GM08714 (cell line): ENCODE data around the gene CNP.
A peak's percentile ranks its signal among the peaks of the same experiment; 100 is the strongest.

Experiments
- H3K4me3 ChIP-seq: fragments of 200-500 bp; sonication (Bioruptor generic); 2 replicates; pipeline ENCODE4 v1.5.1; 2014; ENCODE audit warnings: mild to moderate bottlenecking, low read length, inconsistent platforms
- ZNF274 ChIP-seq: IDR thresholded peaks from 2 replicates; pipeline ENCODE4 v1.6.1; 2012; ENCODE audit warnings: mild to moderate bottlenecking, low read depth, low read length

The CNP gene

DNA sequence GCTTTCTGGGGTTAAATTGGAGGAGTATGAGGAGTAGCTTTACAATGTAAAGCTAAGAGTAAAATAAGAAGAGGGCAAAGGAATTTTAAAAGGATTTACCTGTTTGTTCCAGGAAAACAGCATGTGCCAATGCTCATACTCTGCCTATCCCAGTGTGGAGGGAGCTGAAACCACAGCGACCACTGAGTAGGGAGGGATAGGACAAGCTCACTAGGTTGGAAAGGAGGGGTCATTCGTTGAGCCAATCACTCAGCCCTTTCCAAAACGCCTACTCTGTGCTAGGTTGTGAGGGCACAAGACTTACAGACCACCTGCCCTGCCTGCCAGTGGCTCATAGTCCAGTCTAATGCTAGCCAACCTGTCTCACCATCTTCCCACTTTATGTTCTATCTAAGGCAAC, 51.7 kb downstream of the CNP start:
- no peak for TF ChIP-seq ZNF274
- peak overlapping the region; percentile 95 for H3K4me3 ChIP-seq

DNA sequence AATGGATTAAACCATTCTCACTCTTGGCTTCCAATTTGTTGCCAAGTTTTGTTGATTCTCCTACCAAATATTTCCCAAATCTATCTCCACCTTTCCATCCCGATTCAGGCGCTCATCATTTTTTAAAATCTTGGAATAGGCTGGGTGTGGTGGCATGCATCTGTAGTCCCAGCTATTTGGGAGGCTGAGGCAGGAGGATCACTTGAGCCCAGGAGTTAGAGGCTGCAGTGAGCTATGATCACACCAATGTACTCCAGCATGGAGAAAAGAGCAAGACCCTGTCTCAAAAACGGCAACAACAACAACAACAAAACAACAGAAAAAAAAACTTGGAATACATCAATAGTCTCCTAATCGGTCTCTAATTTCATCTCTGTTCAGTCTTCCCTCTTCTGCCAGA, 52.4 kb downstream of the CNP start:
- no peak overlapping the region for H3K4me3 ChIP-seq

DNA sequence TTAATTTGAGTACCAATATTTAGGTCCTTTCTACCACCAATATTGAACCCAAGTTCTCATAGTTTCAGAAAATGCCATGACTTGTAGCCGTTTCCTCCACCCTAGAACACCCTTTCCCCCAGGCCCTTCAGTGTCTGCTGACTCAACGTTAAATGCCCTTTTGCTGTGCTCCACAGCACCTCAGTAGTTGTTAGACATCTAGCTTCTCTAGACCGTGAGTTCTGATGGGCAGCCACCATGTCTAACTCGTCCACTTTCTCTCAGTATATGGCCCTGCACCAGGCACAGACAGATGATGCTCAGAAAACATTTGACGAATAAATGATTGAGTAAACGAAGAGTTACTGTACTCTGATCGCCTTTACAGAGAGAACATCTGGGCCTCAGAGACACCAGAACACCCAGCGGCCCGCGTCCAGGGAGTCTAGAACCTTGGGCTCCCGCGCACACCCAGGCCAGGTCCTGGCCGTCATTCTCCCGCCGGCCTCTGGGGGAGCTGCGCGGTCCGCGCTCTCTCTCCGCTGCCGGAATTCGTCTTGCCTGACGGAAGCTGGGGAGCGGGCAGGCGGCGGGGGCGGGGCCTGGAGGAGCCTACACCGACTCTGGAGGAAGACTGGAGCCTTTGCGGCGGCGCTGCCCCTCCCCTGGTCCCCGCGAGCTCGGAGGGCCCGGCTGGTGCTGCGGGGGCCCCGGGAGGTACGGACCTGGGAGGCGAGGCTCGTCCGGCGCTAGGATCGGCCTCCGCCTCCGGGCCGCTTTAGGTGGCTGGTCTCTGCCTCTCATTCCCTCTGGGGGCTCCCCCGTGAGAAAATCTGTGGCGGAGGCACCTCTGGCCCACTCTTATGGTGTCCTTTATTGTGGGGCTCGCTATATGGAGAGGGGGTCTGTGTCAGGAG, 53.2 kb downstream of the CNP start, which contains the start of gene NKIRAS2:
NKIRAS2 (plus strand) TSS at position 582 of the 896 bp plus-strand sequence. CDS start 1,488 bp downstream, outside the sequence.
- no peak for TF ChIP-seq ZNF274
- H3K4me3 ChIP-seq, result peak within 1 kb of the TSS; percentile 99

More for the DNA sequence above, 52.4 kb downstream of the CNP start:
- no peak for TF ChIP-seq ZNF274

DNA sequence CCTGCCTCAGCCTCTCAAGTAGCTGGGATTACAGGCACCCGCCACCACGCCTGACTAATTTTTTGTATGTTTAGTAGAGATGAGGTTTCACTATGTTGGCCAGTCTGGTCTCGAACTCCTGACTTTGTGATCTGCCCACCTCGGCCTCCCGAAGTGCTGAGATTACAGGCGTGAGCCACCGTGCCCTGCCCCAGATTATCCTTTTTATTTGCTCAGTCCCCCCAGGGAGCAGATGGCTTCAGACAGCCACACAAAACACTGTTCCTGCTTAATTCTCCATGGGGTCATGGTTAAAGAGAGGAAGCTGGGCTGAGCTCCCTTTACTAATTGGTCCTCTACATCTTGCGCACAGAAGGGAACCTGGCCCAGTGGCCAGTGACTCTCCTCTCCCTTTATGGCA, 54.2 kb downstream of the CNP start:
- peak overlapping the region; percentile 99 for H3K4me3 ChIP-seq

DNA sequence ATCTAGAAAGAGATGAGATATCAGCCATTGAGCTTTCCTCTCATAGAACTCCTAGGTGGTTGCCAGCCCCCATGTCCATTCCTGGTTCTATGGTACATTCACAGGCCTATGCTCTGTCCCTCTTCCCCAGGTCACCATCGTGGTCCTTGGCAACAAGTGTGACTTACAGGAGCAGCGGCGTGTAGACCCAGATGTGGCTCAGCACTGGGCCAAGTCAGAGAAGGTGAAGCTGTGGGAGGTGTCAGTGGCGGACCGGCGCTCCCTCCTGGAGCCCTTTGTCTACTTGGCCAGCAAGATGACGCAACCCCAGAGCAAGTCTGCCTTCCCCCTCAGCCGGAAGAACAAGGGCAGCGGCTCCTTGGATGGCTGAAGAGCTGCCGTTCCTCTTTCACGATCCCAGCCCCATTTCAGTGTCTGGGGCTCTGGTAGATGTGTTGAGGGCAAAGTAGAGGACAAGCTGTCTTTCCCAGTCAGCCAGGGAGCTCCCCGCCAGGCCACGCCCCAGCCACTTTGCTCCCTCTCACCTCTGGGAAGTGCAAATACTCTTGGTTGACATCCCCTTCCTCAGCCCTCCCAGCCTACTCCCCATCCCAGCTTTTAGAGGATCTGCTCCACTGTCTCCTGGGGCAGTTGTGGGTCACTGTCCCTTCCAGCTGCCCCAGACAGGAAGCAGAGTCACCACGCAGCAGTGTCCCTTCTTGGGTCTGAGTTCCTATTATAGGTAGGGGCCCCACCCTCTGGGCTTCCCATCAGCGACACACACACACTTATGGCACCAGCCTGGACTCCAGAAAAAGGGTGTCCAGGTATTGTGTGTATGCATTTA, 57.1 kb downstream of the CNP start:
- H3K4me3 ChIP-seq, result no peak overlapping the region
- no peak for TF ChIP-seq ZNF274

DNA sequence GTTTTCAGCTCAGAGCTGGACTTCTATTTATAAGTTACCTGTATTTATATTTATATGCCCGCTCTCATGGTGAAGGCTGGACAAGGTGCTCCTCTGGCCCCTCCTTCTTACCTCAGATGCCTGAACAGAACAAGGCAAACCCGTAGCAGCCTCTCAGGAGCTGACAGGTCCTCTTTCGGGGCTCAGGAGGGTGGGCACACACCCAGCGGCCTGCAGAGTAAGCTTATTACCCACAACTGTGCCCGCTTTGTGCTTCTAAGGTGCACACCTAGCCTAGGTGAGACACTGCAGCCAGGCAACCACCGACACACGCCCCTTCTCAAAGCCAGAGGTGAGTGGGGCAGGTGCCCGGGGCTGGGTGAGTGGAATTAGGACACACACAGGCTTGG, 58.6 kb downstream of the CNP start:
- TF ChIP-seq ZNF274, result no peak
- no peak overlapping the region for H3K4me3 ChIP-seq

DNA sequence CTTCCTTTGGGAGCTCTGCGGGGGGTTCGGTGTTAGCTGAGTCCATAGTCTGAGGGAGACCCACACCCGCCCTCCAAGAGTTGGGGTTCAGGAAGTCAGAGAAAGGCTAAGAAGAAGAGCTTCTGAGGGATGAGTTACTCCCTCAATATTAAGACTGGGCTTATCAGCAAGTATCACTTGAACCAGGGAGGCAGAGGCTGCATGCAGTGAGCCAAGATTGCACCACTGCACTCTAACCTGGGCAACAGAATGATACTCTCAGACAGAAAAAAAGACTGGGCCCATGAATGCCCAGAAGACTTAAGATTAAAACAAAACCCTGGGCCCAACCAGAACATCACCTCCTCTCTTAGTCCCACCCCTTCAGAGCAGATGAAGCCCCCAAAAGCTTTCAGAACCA, 59.3 kb downstream of the CNP start:
- TF ChIP-seq ZNF274, result no peak
- H3K4me3 ChIP-seq, result no peak overlapping the region

DNA sequence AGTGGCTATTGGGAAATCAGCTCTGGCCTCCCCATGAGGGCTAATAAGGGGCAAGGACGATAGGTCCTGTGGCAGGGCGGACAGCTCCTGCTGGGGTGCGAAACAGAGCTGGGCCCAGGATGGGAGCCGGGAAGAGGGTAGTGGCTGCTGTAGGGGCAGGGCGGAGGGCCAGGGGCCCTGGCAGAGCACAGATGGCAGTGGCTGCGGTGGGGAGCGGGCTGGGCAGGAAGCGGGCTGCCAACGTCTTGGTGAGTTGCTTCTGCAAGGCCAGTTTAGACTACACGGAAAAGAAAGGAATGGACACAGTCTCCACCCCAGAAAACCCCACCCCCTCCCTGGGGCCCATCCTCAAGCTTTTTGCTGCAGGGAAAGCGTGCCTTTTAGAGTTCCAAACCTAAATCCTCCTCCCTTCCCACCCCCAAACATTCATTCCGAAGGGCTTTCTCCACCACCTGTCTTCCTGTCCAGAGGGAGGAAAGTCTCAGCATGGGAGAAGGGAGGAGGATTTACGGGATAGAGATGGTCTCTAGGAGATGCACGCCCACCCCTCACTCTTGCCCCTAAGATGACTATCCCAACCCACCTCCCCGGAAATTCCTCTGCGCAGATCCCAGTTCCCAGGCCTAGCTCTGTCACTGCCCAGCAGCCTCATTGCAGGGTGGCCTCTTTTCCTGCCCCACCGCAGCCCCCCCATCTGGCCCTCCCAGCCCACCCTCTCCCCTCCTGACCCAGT, 60.4 kb downstream of the CNP start:
- TF ChIP-seq ZNF274, result no peak
- H3K4me3 ChIP-seq, result no peak overlapping the region
